GM10266 (cell line): Measurements from ENCODE around the gene A2ML1.
A peak's percentile ranks its signal among the peaks of the same experiment; 100 is the strongest.
"Not testable (repeated sequence)": the region's sequence is repeated elsewhere in the genome, so short reads cannot be mapped to it uniquely, and the experiment has no call there.

Experiments used
- DNase-seq: peaks from one replicate; pipeline ENCODE4 v3.0.0; 2012; ENCODE audit errors: extremely low spot score
- CTCF ChIP-seq: IDR thresholded peaks from 2 replicates; pipeline ENCODE4 v1.5.1; 2012; ENCODE audit warnings: mild to moderate bottlenecking, low read depth; ENCODE audit not compliant: control insufficient read depth, insufficient read depth; ENCODE audit errors: missing control alignments

The A2ML1 gene

DNA sequence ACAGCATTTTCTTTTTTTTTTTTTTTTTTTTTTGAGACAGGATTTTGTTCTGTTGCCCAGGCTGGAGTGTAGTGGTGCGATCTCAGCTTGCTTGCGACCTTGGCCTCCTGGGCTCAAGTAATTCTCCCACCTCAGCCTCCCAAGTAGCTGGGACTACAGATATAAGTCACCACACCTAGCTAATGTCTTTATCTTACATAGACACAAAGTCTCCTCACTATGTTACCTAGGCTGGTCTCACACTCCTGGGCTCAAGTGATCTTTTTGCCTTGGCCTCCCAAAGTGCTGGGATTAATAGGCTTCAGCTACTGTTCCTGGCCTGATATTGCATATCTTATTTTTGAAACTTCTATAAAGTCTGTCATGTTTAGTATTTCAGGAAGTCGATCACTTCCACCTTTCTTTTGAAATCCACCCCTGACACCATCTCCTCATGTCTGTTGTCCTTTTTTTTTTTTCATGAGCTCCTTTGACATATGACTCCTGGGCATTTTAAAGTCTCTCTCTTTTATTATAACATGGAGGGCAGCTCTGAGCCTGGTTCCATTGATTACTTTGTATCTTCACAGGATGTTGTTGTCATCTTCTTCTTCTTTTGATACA, 5.9 kb upstream of the A2ML1 start:
- TF ChIP-seq CTCF = no peak
- no peak for DNase-seq

- no peak for TF ChIP-seq CTCF
- DNase-seq = no peak
Observed at GRCh38 chr12:8817856-8818255, 4.6 kb upstream of the A2ML1 start.

GRCh38 chr12:8818526-8818925, 3.9 kb upstream of the A2ML1 start:
- no peak for DNase-seq
- TF ChIP-seq CTCF = no peak

DNA sequence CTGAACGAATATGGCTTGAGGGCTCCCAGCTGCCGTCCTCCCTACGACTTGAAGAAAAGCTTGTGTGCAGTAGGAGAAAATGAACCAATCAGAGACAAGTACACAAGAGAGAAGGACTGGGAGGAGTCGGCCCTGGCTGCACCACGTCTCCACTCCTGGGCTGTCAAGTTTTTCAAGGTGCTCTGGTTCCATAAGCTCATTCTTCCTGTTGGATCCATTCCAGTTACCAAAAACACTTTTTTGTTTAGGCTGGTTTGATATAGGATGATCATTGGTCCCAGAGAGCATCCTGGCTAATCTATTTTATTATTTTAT, 2.8 kb upstream of the A2ML1 start:
- TF ChIP-seq CTCF = no peak
- DNase-seq = no peak

DNA sequence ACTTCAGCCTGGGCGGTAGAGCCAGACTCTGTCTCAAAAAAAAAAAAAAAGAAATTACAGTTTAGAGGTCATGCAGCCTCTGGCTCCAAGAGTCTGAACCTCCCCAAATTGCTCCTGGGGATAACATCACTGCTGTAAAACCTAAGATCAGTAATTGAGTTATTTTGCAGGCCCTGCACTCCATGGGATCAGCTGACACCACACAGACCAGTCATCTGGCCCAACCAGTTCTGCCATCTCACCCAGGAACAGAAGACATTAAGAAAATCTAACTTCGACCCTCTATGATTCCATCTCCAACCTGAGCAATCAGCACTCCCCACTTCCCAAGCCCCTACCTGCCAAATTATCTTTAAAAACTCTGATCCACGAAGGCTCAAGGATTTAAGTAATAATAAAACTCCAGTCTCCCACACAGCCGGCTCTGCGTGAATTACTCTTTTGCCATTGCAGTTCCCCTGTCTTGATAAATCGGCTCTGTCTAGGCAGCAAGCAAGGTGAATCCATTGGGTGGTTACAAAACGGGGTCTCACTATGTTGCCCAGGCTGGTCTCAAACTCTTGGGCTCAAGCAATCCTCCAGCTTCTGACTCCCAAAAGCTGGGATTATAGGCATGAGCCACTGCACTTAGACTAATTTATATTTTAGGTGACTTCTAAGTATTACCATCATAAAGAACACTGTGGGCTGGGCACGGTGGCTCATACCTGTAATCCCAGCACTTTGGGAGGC, 1.6 kb upstream of the A2ML1 start:
- DNase-seq = not testable (repeated sequence)

GRCh38 chr12:8821591-8821990, 830 bp upstream of the A2ML1 start:
- no peak for TF ChIP-seq CTCF
- DNase-seq = no peak

GRCh38 chr12:8823565-8824300, 1.3 kb downstream of the A2ML1 start:
- peak; percentile 31 for TF ChIP-seq CTCF
- no peak for DNase-seq
